Breast epithelium (tissue), 4 donors: ENCODE results near the gene TMEM87B. TPM values are rescaled to one million over a fixed set of nuclear protein-coding genes. Genes with fewer than 3 reads are reported as not detected.
"Not testable (repeated sequence)": the region's sequence is repeated elsewhere in the genome, so short reads cannot be mapped to it uniquely, and the experiment has no call there.

Experiments
- DNase-seq, 2 donors: peaks; one replicate each; pipeline ENCODE4 v3.0.0-alpha.2; 2019; ENCODE audit warnings: low spot score in 2 of 2
- H3K27ac ChIP-seq, 2 donors: fragments of 200-600 bp; sonication (generic) in 1 of 2; one replicate each; pipeline ENCODE4 v1.5.1; 2016 to 2019; ENCODE audit warnings: mild to moderate bottlenecking in 1 of 2
- H3K27me3 ChIP-seq, 2 donors: fragments of 200-600 bp; sonication (generic) in 1 of 2; one replicate each; pipeline versions ENCODE4 v1.5.1 to v1.6.0; 2017 to 2019; ENCODE audit warnings: control low read depth in 1 of 2, mild to moderate bottlenecking in 1 of 2
- H3K36me3 ChIP-seq: fragments of 200-600 bp; one replicate; pipeline ENCODE4 v1.5.1; 2019
- H3K4me1 ChIP-seq, 2 donors: fragments of 200-600 bp; sonication (generic); one replicate each; pipeline ENCODE4 v1.5.1; 2016 to 2019; ENCODE audit warnings: control low read depth in 1 of 2
- H3K4me3 ChIP-seq, 3 donors: fragments of 200-600 bp; sonication (generic); 1 replicate in 2 of 3; 2 replicates in 1 of 3; pipeline ENCODE4 v1.5.1; 2016 to 2019; ENCODE audit warnings: mild to moderate bottlenecking in 3 of 3, moderate library complexity in 2 of 3
- H3K9me3 ChIP-seq, 2 donors: fragments of 200-600 bp; sonication (generic) in 1 of 2; one replicate each; pipeline ENCODE4 v1.5.1; 2016 to 2019; ENCODE audit warnings: control low read depth in 1 of 2
- CTCF ChIP-seq, 3 donors: fragments of 450-650 bp; IDR thresholded peaks; one replicate each; pipeline ENCODE4 v1.5.1; 2016 to 2017; ENCODE audit warnings: antibody characterized with exemption in 3 of 3, mild to moderate bottlenecking in 3 of 3, moderate library complexity in 3 of 3
- POLR2A ChIP-seq: fragments of 450-650 bp; IDR thresholded peaks from one replicate; pipeline ENCODE4 v1.6.1; 2016; ENCODE audit warnings: antibody characterized with exemption, mild to moderate bottlenecking, moderate library complexity
- POLR2AphosphoS5 ChIP-seq, 3 donors: sonication (generic); formaldehyde crosslinking; IDR thresholded peaks; one replicate each; pipeline ENCODE4 v1.6.1; 2017; ENCODE audit warnings: antibody characterized with exemption in 3 of 3
- intact Hi-C: fragments of 100-400 bp; cut with DNase I; formaldehyde crosslinking; loops from one replicate; pipeline ENCODE4 v1.15.1; 2023; ENCODE audit warnings: low total_unique reads
- total RNA-seq, 3 donors: library from RNA; depleted of rRNA; stranded (reverse); fragments of >200 nt; gene quantifications; one replicate each; pipeline ENCODE4 v1.1.0, GENCODE V29; 2016

TMEM87B gene
- total RNA-seq, 3 donors from 2014 or later, result 16.2 to 52.0 (median 38.3) TPM

GRCh38 chr2:112061299-112061698, 6.2 kb downstream of the TMEM87B start:
- H3K4me3 ChIP-seq, result no peak overlapping the region
- H3K27ac ChIP-seq, result no peak overlapping the region
- H3K27me3 ChIP-seq, result no peaks in the 10 kb centered on the region
- no peak for TF ChIP-seq CTCF (IDR thresholded peaks at IDR 0.05)
- TF ChIP-seq POLR2AphosphoS5 (IDR thresholded peaks at IDR 0.05), result no peak
- no peak for TF ChIP-seq POLR2A
- H3K4me1 ChIP-seq, result peaks cover 0 to 7% of the 10 kb centered on the region in 2 donors
- no peaks in the 10 kb centered on the region for H3K9me3 ChIP-seq
- no peak for DNase-seq
- intact Hi-C loops, result no loop called here
- no peaks in the 10 kb centered on the region for H3K36me3 ChIP-seq

DNA sequence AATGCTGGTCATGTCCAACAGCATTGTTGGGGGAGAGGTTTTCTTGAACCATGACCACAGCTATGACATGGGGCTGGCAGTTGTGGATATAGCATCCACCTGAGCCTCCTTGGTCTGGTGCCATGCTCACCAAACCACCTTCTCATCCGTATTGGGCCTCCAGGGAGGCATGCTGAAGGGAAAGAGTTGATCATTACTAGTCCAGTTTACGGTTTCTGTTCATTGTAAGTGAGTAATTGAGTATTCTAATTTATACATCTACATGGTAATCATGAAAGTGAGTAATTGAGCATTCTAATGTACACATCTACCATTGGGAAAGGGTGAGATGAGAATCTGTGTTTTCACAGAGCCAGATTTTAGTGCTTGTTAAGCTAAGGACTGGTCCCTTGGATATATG, 6.8 kb downstream of the TMEM87B start:
- intact Hi-C loops, result no loop called here
- peaks cover 0 to 2% of the 10 kb centered on the region in 2 donors for H3K4me1 ChIP-seq
- TF ChIP-seq POLR2A, result no peak
- TF ChIP-seq CTCF (IDR thresholded peaks at IDR 0.05), result no peak
- TF ChIP-seq POLR2AphosphoS5 (IDR thresholded peaks at IDR 0.05), result no peak
- no peak for DNase-seq
- H3K9me3 ChIP-seq, result no peaks in the 10 kb centered on the region
- H3K27me3 ChIP-seq, result no peaks in the 10 kb centered on the region
- H3K27ac ChIP-seq, result no peak overlapping the region
- H3K36me3 ChIP-seq, result no peaks in the 10 kb centered on the region
- no peak overlapping the region for H3K4me3 ChIP-seq

GRCh38 chr2:112062894-112063293, 7.8 kb downstream of the TMEM87B start:
- Histone ChIP-seq H3K9me3 (no peaks in the 10 kb centered on the region), H3K4me3 (no peak overlapping the region), H3K36me3 (no peaks in the 10 kb centered on the region), H3K4me1 (no peaks in the 10 kb centered on the region), H3K27ac (no peak overlapping the region), H3K27me3 (no peaks in the 10 kb centered on the region)
- TF ChIP-seq POLR2AphosphoS5 (IDR thresholded peaks at IDR 0.05) (no peak), CTCF (IDR thresholded peaks at IDR 0.05) (no peak), POLR2A (no peak)
- intact Hi-C loops, result no loop called here
- no peak for DNase-seq

DNA sequence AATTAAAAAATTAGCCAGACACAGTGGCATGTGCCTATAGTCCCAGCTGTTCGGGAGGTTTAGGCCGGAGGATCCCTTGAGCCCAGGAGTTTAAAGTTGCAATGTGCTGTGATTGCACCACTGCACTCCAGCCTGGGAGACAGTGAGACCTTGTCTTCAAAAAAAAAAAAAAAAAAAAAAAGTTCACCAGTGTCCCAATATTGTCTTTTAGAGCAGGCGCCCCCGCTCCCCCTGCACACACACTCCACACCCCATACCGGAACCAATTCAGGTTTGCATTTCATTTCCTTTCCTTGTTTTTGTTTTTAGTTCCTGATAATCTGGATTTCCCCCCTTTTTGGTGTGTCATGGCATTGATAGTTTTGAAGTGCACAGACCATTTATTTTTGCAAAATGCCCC, 10.4 kb downstream of the TMEM87B start:
- Histone ChIP-seq H3K27ac (no peak overlapping the region), H3K4me3 (no peak overlapping the region), H3K27me3 (no peaks in the 10 kb centered on the region), H3K36me3 (no peaks in the 10 kb centered on the region), H3K4me1 (no peaks in the 10 kb centered on the region), H3K9me3 (no peaks in the 10 kb centered on the region)
- no peak for TF ChIP-seq CTCF (IDR thresholded peaks at IDR 0.05)
- TF ChIP-seq POLR2A, result no peak
- no peak for TF ChIP-seq POLR2AphosphoS5 (IDR thresholded peaks at IDR 0.05)
- no peak for DNase-seq
- intact Hi-C loops, result no loop called here

GRCh38 chr2:112065966-112066365, 10.9 kb downstream of the TMEM87B start:
- DNase-seq, result no peak
- no peaks in the 10 kb centered on the region for H3K9me3 ChIP-seq
- no peak for TF ChIP-seq POLR2A
- TF ChIP-seq POLR2AphosphoS5 (IDR thresholded peaks at IDR 0.05), result no peak
- no peak for TF ChIP-seq CTCF (IDR thresholded peaks at IDR 0.05)
- H3K27ac ChIP-seq, result no peak overlapping the region
- no peak overlapping the region for H3K4me3 ChIP-seq
- intact Hi-C loops, result no loop called here
- no peaks in the 10 kb centered on the region for H3K36me3 ChIP-seq
- H3K4me1 ChIP-seq, result no peaks in the 10 kb centered on the region
- no peaks in the 10 kb centered on the region for H3K27me3 ChIP-seq

DNA sequence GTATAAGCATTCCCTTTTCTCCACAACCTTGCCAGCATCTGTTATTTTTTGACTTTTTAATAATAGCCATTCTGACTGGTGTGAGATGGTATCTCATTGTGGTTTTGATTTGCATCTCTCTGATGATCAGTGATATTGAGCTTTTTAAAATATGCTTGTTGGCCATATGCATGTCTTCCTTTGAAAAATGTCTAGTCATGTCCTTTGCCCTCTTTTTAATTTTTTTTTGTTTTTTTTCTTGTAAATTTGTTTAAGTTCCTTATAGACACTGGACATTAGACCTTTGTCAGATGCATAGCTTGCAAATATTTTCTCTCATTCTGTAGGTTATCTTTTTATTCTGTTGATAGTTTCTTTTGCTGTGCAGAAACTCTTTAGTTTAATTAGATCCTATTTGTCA, 14.7 kb downstream of the TMEM87B start:
- DNase-seq, H3K4me3 ChIP-seq, intact Hi-C loops, H3K36me3 ChIP-seq, H3K4me1 ChIP-seq, H3K27me3 ChIP-seq, H3K9me3 ChIP-seq, H3K27ac ChIP-seq: not testable (repeated sequence)
